DND-41 (cell line): Measurements from ENCODE around the gene SERTAD2.

Experiments used
- ATAC-seq: fragments of 200-7000 bp; cut with Tn5 transposase; 3 replicates; pipeline ENCODE4 v1.9.1; 2021; ENCODE audit warnings: low read depth; ENCODE audit not compliant: insufficient read depth
- DNase-seq: peaks from one replicate; pipeline ENCODE4 v3.0.0-alpha.2; 2020
- H2AFZ ChIP-seq: 2 replicates; pipeline ENCODE4 v1.6.0; 2012; ENCODE audit warnings: low read depth, low read length
- H3K27ac ChIP-seq: 2 replicates; pipeline ENCODE4 v1.5.1; 2012; ENCODE audit warnings: low read length, inconsistent platforms
- H3K27me3 ChIP-seq: fragments of 200-600 bp; sonication (generic); 2 replicates; pipeline ENCODE4 v1.6.0; 2012; ENCODE audit warnings: low read length, mild to moderate bottlenecking, inconsistent platforms; ENCODE audit not compliant: insufficient read depth, poor library complexity
- H3K36me3 ChIP-seq: 2 replicates; pipeline ENCODE4 v1.5.1; 2012; ENCODE audit warnings: low read length, inconsistent platforms; ENCODE audit not compliant: insufficient read depth
- H3K4me1 ChIP-seq: 2 replicates; pipeline ENCODE4 v1.5.1; 2012; ENCODE audit warnings: mild to moderate bottlenecking, low read length; ENCODE audit not compliant: insufficient read depth
- H3K4me2 ChIP-seq: 2 replicates; pipeline ENCODE4 v1.6.0; 2012; ENCODE audit warnings: mild to moderate bottlenecking, moderate library complexity, low read length, inconsistent platforms; ENCODE audit not compliant: insufficient read depth
- H3K4me3 ChIP-seq, 2 experiments: fragments of 200-600 bp in 1 of 2; shearing (Covaris generic) in 1 of 2; 2 replicates each; pipeline ENCODE4 v1.5.1; 2012 to 2016; ENCODE audit warnings: inconsistent platforms in 2 of 2, low read length in 2 of 2, mild to moderate bottlenecking in 2 of 2, low read depth in 1 of 2, moderate library complexity in 1 of 2
- H3K79me2 ChIP-seq: 2 replicates; pipeline ENCODE4 v1.6.0; 2012; ENCODE audit warnings: low read length, inconsistent platforms; ENCODE audit not compliant: insufficient read depth
- H3K9ac ChIP-seq: 2 replicates; pipeline ENCODE4 v1.6.0; 2012; ENCODE audit warnings: low read depth, mild to moderate bottlenecking, inconsistent platforms, low read length, moderate library complexity
- H3K9me3 ChIP-seq: 2 replicates; pipeline ENCODE4 v1.5.1; 2012; ENCODE audit warnings: low read length, moderate library complexity, mild to moderate bottlenecking, inconsistent platforms; ENCODE audit not compliant: insufficient read depth, severe bottlenecking
- H4K20me1 ChIP-seq: 2 replicates; pipeline ENCODE4 v1.6.0; 2012; ENCODE audit warnings: low read length; ENCODE audit not compliant: insufficient read depth
- EZH2 ChIP-seq: IDR thresholded peaks from 3 replicates; pipeline ENCODE4 v1.6.1; 2012; ENCODE audit warnings: borderline replicate concordance, low read depth, mild to moderate bottlenecking, moderate library complexity, low read length, inconsistent platforms; ENCODE audit not compliant: severe bottlenecking
- TF ChIP-seq, protein P1 (sequence below): IDR thresholded peaks from 2 replicates; pipeline ENCODE4 v1.5.1; 2012; ENCODE audit warnings: borderline replicate concordance, low read length, moderate library complexity, mild to moderate bottlenecking; ENCODE audit not compliant: poor library complexity, severe bottlenecking; ENCODE audit errors: extremely low read depth

Gene SERTAD2

GRCh38 chr2:64640153-64641044 lies 13.3 kb downstream of the SERTAD2 start:
- peaks cover 14% of the 10 kb centered on the region for H3K36me3 ChIP-seq
- H3K4me1 ChIP-seq = peaks cover 12% of the 10 kb centered on the region
- no peak overlapping the region for H3K4me2 ChIP-seq
- H3K9me3 ChIP-seq = no peaks in the 10 kb centered on the region
- H3K4me3 ChIP-seq = no peak overlapping the region
- peaks cover 30% of the 10 kb centered on the region for H4K20me1 ChIP-seq
- H3K27ac ChIP-seq = no peak overlapping the region
- ATAC-seq = no peak
- H2AFZ ChIP-seq = no peak overlapping the region
- no peak for TF ChIP-seq EZH2
- TF ChIP-seq, protein P1, sequence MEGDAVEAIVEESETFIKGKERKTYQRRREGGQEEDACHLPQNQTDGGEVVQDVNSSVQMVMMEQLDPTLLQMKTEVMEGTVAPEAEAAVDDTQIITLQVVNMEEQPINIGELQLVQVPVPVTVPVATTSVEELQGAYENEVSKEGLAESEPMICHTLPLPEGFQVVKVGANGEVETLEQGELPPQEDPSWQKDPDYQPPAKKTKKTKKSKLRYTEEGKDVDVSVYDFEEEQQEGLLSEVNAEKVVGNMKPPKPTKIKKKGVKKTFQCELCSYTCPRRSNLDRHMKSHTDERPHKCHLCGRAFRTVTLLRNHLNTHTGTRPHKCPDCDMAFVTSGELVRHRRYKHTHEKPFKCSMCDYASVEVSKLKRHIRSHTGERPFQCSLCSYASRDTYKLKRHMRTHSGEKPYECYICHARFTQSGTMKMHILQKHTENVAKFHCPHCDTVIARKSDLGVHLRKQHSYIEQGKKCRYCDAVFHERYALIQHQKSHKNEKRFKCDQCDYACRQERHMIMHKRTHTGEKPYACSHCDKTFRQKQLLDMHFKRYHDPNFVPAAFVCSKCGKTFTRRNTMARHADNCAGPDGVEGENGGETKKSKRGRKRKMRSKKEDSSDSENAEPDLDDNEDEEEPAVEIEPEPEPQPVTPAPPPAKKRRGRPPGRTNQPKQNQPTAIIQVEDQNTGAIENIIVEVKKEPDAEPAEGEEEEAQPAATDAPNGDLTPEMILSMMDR = no peak
- no peaks in the 10 kb centered on the region for H3K27me3 ChIP-seq
- H3K9ac ChIP-seq = no peak overlapping the region
- no peak for DNase-seq
- H3K79me2 ChIP-seq = peaks cover 49% of the 10 kb centered on the region

DNA sequence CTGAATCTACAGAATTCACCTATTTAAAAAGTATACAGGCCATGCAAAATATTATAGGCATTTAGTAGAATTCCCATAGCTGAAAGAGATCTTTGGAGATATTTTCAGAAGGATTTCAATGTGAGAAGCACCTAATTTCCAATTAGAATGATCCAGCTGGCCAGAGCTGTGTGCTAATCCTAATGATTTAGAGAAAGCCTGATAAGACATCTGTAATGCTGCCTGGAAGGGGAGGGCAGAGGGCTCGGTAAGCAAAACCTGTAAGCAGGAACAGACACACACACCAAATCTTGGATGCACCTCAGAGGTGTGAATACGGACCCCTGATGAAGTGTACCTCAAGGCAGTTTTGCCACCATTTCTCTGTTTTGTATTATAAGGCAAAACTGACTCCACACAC lies 14.0 kb downstream of the SERTAD2 start:
- H3K4me1 ChIP-seq = peaks cover 9% of the 10 kb centered on the region
- no peak overlapping the region for H3K9ac ChIP-seq
- peaks cover 33% of the 10 kb centered on the region for H4K20me1 ChIP-seq
- H2AFZ ChIP-seq = no peak overlapping the region
- H3K4me2 ChIP-seq = no peak overlapping the region
- no peak overlapping the region for H3K4me3 ChIP-seq
- DNase-seq (no peak), ATAC-seq (no peak)
- H3K9me3 ChIP-seq = no peaks in the 10 kb centered on the region
- H3K79me2 ChIP-seq = peaks cover 48% of the 10 kb centered on the region
- no peaks in the 10 kb centered on the region for H3K27me3 ChIP-seq
- TF ChIP-seq, protein P1 = no peak
- TF ChIP-seq EZH2 = no peak
- peaks cover 19% of the 10 kb centered on the region for H3K36me3 ChIP-seq
- H3K27ac ChIP-seq = no peak overlapping the region

DNA sequence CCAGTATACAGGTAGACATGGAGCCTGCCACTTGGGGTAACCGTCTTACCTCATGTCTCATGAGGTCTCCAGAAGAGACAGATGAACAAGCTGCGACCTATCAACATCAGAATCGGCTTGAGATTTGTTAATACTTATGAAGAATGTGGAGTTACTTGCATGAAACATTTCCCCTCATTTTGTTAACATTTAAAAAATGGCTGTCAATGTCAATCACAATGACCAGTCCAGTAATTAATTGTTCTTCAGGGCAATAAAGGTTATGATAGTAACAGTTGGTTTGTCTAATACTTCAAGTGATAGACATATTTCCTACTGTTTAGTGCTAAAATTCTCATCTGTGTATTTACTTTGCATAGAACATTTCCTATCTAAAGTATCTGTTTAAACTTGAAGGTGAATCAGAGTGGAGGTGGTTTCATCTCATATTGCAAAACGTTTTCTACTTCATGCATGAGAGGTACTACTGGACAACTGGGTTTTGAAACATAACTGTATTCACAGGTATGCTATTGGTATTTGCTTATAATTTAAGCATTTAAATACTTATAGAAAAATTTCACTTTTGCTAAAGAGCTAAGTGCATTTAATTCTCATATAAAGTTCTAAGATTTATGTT lies 15.1 kb downstream of the SERTAD2 start:
- TF ChIP-seq, protein P1 = no peak
- no peak for TF ChIP-seq EZH2
- Histone ChIP-seq H3K4me3 (no peak overlapping the region), H3K9ac (no peak overlapping the region), H3K27me3 (no peaks in the 10 kb centered on the region), H3K4me2 (no peak overlapping the region), H3K27ac (no peak overlapping the region), H3K79me2 (peaks cover 38% of the 10 kb centered on the region), H3K9me3 (no peaks in the 10 kb centered on the region), H2AFZ (no peak overlapping the region), H3K4me1 (no peaks in the 10 kb centered on the region), H3K36me3 (peaks cover 26% of the 10 kb centered on the region), H4K20me1 (peaks cover 33% of the 10 kb centered on the region)
- ATAC-seq (no peak), DNase-seq (no peak)
